ENCODE measurements around the gene SMIM11.
"Not testable (repeated sequence)": the region's sequence is repeated elsewhere in the genome, so short reads cannot be mapped to it uniquely, and the experiment has no call there.

SMIM11 gene

GRCh38 chr21:34374940-34375618, at the start of gene SMIM11:
TSS of gene SMIM11 (plus strand) at chr21:34375507. CDS start at chr21:34379505, 3,998 bp downstream.
- not testable (repeated sequence) for DNase-seq (ENCODE audit: extremely low read depth in 1 of 2, low read depth in 1 of 2)

GRCh38 chr21:34330055-34330454, 45.3 kb upstream of the SMIM11 start:
- DNase-seq (ENCODE audit: extremely low read depth in 1 of 2, low read depth in 1 of 2) = no peak

- no peak for DNase-seq (ENCODE audit: extremely low read depth in 1 of 2, low read depth in 1 of 2)
Measured at GRCh38 chr21:34331726-34332125, 43.6 kb upstream of the SMIM11 start.

- DNase-seq (ENCODE audit: extremely low read depth in 1 of 2, low read depth in 1 of 2) = no peak
Measured at GRCh38 chr21:34332347-34332746, 43.0 kb upstream of the SMIM11 start.

GRCh38 chr21:34333121-34333739, 42.1 kb upstream of the SMIM11 start:
- DNase-seq (ENCODE audit: extremely low read depth in 1 of 2, low read depth in 1 of 2) = no peak

GRCh38 chr21:34335316-34335715, 40.0 kb upstream of the SMIM11 start:
- DNase-seq (ENCODE audit: extremely low read depth in 1 of 2, low read depth in 1 of 2) = no peak

- DNase-seq (ENCODE audit: extremely low read depth in 1 of 2, low read depth in 1 of 2) = no peak
Measured at GRCh38 chr21:34336245-34336644, 39.1 kb upstream of the SMIM11 start.

- DNase-seq (ENCODE audit: extremely low read depth in 1 of 2, low read depth in 1 of 2) = no peak
Measured at GRCh38 chr21:34336756-34337391, 38.4 kb upstream of the SMIM11 start.

- no peak for DNase-seq (ENCODE audit: extremely low read depth in 1 of 2, low read depth in 1 of 2)
Measured at GRCh38 chr21:34337741-34338140, 37.6 kb upstream of the SMIM11 start.

- no peak for DNase-seq (ENCODE audit: extremely low read depth in 1 of 2, low read depth in 1 of 2)
Measured at GRCh38 chr21:34338226-34338625, 37.1 kb upstream of the SMIM11 start.

GRCh38 chr21:34340061-34340460, 35.2 kb upstream of the SMIM11 start:
- DNase-seq (ENCODE audit: extremely low read depth in 1 of 2, low read depth in 1 of 2) = no peak

GRCh38 chr21:34342476-34342875, 32.8 kb upstream of the SMIM11 start:
- no peak for DNase-seq (ENCODE audit: extremely low read depth in 1 of 2, low read depth in 1 of 2)

GRCh38 chr21:34343347-34343746, 32.0 kb upstream of the SMIM11 start:
- DNase-seq (ENCODE audit: extremely low read depth in 1 of 2, low read depth in 1 of 2) = no peak

- DNase-seq (ENCODE audit: extremely low read depth in 1 of 2, low read depth in 1 of 2) = no peak
Measured at GRCh38 chr21:34343838-34344381, 31.4 kb upstream of the SMIM11 start.

GRCh38 chr21:34344584-34344983, 30.7 kb upstream of the SMIM11 start:
- DNase-seq (ENCODE audit: extremely low read depth in 1 of 2, low read depth in 1 of 2) = no peak

GRCh38 chr21:34345091-34345871, 30.0 kb upstream of the SMIM11 start:
- no peak for DNase-seq (ENCODE audit: extremely low read depth in 1 of 2, low read depth in 1 of 2)

- DNase-seq (ENCODE audit: extremely low read depth in 1 of 2, low read depth in 1 of 2) = no peak
Measured at GRCh38 chr21:34345892-34346291, 29.4 kb upstream of the SMIM11 start.

- no peak for DNase-seq (ENCODE audit: extremely low read depth in 1 of 2, low read depth in 1 of 2)
Measured at GRCh38 chr21:34348890-34349519, 26.3 kb upstream of the SMIM11 start.

- DNase-seq (ENCODE audit: extremely low read depth in 1 of 2, low read depth in 1 of 2) = no peak
Measured at GRCh38 chr21:34351786-34352241, 23.5 kb upstream of the SMIM11 start.

- DNase-seq (ENCODE audit: extremely low read depth in 1 of 2, low read depth in 1 of 2) = no peak
Measured at GRCh38 chr21:34352556-34352955, 22.8 kb upstream of the SMIM11 start.

GRCh38 chr21:34353182-34353581, 22.1 kb upstream of the SMIM11 start:
- DNase-seq (ENCODE audit: extremely low read depth in 1 of 2, low read depth in 1 of 2) = no peak

Measured in stimulated activated CD8-positive, alpha-beta memory T cell treated with anti-CD3 and anti-CD28 coated beads, Interleukin-7, amount 100 ng/mL, for 48 hours (primary cell).